ENCODE data around the gene NT5DC1. TPM values are rescaled to one million over a fixed set of nuclear protein-coding genes. Genes with fewer than 3 reads are reported as not detected.

Gene NT5DC1
- 44.1 and 50.4 TPM in 2 replicates for total RNA-seq

DNA sequence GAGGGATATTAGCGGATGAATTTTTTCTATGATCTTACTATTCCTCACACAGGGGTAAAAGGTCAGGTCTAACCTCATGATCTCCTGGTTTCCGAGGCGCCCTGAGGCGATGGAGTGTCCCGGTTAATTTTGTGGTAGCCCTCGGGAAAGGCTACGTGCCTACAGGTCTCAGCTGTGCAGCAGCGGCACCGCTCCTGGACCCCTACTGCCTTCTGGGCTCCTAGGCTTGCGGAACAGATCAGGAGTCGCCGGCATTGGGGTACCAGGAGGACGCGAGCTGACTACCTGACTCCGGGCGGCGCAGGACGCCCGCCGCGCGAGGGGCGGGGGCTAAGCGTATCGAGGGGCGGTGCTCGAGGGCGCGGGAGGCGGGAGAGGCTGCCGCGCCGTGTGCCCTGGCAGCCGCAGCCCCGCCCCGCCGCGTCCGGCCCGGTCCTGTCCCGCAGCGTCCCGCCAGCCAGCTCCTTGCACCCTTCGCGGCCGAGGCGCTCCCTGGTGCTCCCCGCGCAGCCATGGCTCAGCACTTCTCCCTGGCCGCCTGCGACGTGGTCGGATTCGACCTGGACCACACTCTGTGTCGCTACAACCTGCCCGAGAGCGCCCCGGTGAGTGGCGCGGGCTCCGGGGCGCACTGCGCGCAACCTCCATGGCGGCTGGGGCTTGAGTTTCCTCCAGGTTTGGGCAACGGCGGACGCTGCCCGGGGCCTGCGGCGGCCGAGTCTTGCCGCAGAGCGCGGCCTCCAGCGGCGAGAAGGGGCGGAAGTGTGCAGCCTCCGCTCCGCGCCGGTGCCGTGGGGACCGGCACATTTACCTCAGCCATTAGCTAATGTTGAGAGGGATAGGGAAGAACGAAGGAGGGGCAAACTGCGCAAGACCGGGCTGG, at the start of gene NT5DC1:
NT5DC1 (plus strand) TSS at position 435 of the 883 bp plus-strand sequence; CDS start at position 513, 78 bp downstream.
- Mint-ChIP-seq H3K4me1 (ENCODE audit: low read depth) (peaks cover 55% of the 10 kb centered on the region), H3K9me3 (peaks cover 12% of the 10 kb centered on the region), H3K27me3 (ENCODE audit: low read depth) (no peaks in the 10 kb centered on the region), H3K27ac (peak within 1 kb of the TSS; percentile 89), H3K4me3 (ENCODE audit: low read depth) (peak within 1 kb of the TSS; percentile 89), H3K36me3 (ENCODE audit: low read depth) (peaks cover 34% of the 10 kb centered on the region)
- DNase-seq (ENCODE audit: low spot score) = peak; percentile 83
- intact Hi-C loops (cut with micrococcal nuclease) = loop anchor here (1.0 to 5.0 kb wide), 4 partner anchors 10 to 470 kb away; partner anchors contain the start of genes RWDD1 and TSPYL4

DNA sequence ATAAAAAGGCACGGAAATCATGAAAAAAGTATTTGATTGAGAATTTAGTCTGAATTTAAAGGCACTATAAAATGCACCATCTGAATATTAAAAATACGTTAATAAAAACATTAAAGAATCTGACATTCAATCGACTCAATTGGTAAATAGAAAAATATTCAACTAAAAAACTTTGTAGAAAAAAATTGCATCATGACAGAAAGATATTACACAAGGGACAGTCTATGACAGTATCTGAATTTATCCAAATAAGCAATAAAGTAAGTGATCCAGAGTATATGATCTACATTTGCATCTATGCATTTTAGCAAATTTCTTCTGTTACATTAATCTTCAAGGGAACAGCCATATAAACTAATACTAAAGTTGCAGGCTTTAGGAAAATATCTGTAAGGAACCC, 49.4 kb upstream of the NT5DC1 start:
- no peak overlapping the region for H3K4me3 Mint-ChIP-seq (ENCODE audit: low read depth)
- H3K36me3 Mint-ChIP-seq (ENCODE audit: low read depth) = no peaks in the 10 kb centered on the region
- peaks cover 19% of the 10 kb centered on the region for H3K27me3 Mint-ChIP-seq (ENCODE audit: low read depth)
- DNase-seq (ENCODE audit: low spot score) = no peak
- no peak overlapping the region for H3K27ac Mint-ChIP-seq
- intact Hi-C loops (cut with micrococcal nuclease) = no loop called here
- H3K9me3 Mint-ChIP-seq = no peaks in the 10 kb centered on the region
- H3K4me1 Mint-ChIP-seq (ENCODE audit: low read depth) = no peaks in the 10 kb centered on the region

DNA sequence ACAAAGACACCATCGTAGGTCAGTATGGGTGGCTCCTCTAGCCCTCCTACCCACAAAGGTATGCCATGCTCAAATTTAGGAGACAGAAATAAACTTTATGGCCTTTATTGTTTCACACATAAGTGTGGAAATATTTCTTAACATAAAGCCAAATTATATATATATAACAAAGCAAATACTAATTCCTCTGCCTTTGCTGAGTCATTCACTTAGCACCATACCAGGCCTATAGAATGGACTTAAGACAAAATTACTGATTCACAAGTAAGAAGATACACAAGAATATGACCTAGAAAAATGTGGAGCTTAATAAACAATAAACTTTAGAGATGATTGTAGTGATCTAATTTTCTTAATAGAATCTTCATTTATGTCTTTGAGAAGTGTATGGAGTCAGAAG, 45.1 kb upstream of the NT5DC1 start:
- Mint-ChIP-seq H3K36me3 (ENCODE audit: low read depth) (no peaks in the 10 kb centered on the region), H3K27ac (no peak overlapping the region), H3K9me3 (no peaks in the 10 kb centered on the region), H3K4me3 (ENCODE audit: low read depth) (no peak overlapping the region), H3K4me1 (ENCODE audit: low read depth) (no peaks in the 10 kb centered on the region), H3K27me3 (ENCODE audit: low read depth) (peaks cover 9% of the 10 kb centered on the region)
- intact Hi-C loops (cut with micrococcal nuclease) = no loop called here
- DNase-seq (ENCODE audit: low spot score) = no peak

DNA sequence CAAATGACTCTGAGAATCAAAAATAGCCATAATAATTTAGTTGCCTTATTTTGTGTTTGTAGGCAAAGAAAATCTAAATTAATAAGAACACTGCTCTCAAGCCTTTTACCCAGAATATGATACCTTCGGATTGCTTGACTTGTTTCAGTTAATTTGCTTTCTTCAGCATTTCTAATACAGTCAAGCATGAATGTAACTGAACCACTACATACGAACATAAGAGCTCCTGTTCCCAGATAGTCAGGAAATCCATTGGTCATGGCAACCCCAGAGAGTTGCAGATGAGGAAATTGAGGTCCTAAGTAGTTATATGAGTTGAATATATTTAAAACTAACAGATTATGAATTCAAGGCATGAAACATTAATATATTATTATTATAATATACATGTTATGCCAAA, 42.9 kb upstream of the NT5DC1 start:
- intact Hi-C loops (cut with micrococcal nuclease) = no loop called here
- no peaks in the 10 kb centered on the region for H3K36me3 Mint-ChIP-seq (ENCODE audit: low read depth)
- no peak overlapping the region for H3K4me3 Mint-ChIP-seq (ENCODE audit: low read depth)
- no peaks in the 10 kb centered on the region for H3K9me3 Mint-ChIP-seq
- H3K27ac Mint-ChIP-seq = no peak overlapping the region
- DNase-seq (ENCODE audit: low spot score) = no peak
- peaks cover 2% of the 10 kb centered on the region for H3K4me1 Mint-ChIP-seq (ENCODE audit: low read depth)
- H3K27me3 Mint-ChIP-seq (ENCODE audit: low read depth) = peaks cover 12% of the 10 kb centered on the region

DNA sequence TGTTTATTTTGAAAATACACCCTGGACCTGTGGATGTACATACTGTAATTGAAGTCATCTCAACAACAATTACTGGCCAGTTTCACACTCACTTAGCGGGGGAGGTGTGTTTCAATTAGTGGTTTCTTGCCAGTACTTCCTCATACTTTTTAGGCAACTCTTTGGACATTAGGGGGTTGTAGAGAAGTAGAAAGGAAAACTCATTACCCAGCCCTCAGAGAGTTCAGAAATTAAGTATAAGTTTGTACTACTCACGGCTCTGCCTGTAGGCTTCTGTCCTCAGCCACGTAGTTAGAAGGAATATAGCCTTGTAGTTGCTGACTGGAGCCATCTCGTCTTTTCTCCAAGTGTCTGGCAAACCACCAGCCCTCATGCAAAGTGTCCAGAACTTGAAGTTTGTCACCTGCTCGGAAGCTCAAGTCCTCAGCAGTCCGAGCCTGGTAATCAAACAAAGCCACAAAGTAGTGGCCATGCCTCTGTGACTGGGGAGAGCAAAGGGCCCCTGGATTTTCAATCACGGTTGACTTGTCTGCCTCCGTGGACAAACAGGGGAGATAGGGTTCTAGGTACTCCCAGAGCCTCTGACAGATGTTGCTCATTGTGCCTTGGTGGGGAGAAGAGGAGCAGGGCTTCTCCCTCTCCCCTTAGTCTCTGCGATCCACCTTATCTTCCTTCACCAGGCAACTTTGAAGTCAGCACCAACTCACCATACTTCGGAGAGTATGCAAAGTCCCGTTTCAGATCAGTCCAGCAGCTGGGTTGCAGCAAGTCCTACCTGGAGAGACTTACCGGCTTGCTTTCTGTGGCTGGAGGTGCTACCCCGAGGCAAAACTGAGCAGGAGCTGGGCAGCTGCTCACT, 40.7 kb upstream of the NT5DC1 start:
- no peaks in the 10 kb centered on the region for H3K9me3 Mint-ChIP-seq
- H3K27ac Mint-ChIP-seq = no peak overlapping the region
- no peak for DNase-seq (ENCODE audit: low spot score)
- H3K4me1 Mint-ChIP-seq (ENCODE audit: low read depth) = peaks cover 2% of the 10 kb centered on the region
- intact Hi-C loops (cut with micrococcal nuclease) = no loop called here
- H3K4me3 Mint-ChIP-seq (ENCODE audit: low read depth) = no peak overlapping the region
- peaks cover 18% of the 10 kb centered on the region for H3K27me3 Mint-ChIP-seq (ENCODE audit: low read depth)
- no peaks in the 10 kb centered on the region for H3K36me3 Mint-ChIP-seq (ENCODE audit: low read depth)

DNA sequence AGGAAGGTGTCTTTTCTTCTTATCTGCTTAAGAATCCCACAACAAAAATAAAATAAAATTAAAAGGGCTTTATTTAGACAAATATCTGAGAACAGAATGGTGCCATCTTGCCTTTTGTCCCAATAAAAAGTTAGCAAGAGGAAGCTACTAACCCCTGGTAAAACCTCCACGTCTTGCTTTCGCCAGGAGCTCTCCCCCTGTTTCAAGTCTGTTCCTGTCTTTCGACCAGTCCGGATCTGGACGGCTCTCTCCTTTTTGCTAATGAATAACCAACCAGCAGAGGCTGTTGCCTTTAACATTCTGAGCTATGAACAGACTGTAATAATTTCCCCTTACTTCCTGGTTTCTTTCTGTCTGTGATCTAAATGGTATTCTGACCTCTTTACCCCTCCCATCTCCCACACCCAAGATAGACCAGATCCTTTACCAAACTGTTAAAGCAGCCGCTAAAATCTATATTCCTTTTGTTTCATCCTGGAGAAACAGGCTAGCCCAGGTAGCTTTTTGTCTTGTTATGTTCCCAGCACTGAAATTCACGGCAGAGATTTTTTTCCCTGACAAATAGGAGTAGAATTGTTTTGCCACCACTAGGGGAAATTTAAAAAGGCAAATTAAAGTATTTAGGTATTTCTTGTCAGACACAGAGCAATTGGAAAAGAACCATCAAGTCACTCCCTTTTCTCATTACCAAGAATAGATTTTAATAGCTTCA, 39.9 kb upstream of the NT5DC1 start, which contains the start of gene FRK:
FRK (minus strand) TSS at position 320 of the 712 bp plus-strand sequence. CDS start 580 bp downstream, outside the sequence.
- peaks cover 2% of the 10 kb centered on the region for H3K4me1 Mint-ChIP-seq (ENCODE audit: low read depth)
- H3K4me3 Mint-ChIP-seq (ENCODE audit: low read depth) = no peak within 1 kb of the TSS
- no peaks in the 10 kb centered on the region for H3K36me3 Mint-ChIP-seq (ENCODE audit: low read depth)
- no peak for DNase-seq (ENCODE audit: low spot score)
- intact Hi-C loops (cut with micrococcal nuclease) = no loop called here
- no peaks in the 10 kb centered on the region for H3K9me3 Mint-ChIP-seq
- no peak within 1 kb of the TSS for H3K27ac Mint-ChIP-seq
- peaks cover 20% of the 10 kb centered on the region for H3K27me3 Mint-ChIP-seq (ENCODE audit: low read depth)

DNA sequence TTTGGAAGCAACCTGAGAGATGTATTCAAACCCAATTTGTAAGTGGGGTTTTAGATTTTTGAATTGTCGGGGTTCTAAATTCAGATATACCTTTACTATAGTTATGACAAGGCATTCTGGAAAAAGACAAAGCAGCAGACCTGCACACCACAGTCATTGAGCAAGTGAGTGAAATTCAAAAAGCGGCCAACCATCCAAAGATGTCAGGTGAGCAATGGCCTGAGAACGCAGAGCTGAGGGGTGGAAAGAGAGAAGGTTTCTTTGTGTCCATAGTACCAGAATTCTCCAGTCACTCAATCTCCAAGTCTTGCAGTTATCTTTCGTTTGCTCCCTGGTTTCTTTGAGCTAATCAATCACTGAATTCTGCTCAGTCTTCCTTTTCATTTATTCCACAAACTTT, 38.2 kb upstream of the NT5DC1 start:
- no peaks in the 10 kb centered on the region for H3K9me3 Mint-ChIP-seq
- H3K27me3 Mint-ChIP-seq (ENCODE audit: low read depth) = peaks cover 20% of the 10 kb centered on the region
- intact Hi-C loops (cut with micrococcal nuclease) = no loop called here
- DNase-seq (ENCODE audit: low spot score) = no peak
- peaks cover 2% of the 10 kb centered on the region for H3K4me1 Mint-ChIP-seq (ENCODE audit: low read depth)
- no peak overlapping the region for H3K27ac Mint-ChIP-seq
- no peak overlapping the region for H3K4me3 Mint-ChIP-seq (ENCODE audit: low read depth)
- H3K36me3 Mint-ChIP-seq (ENCODE audit: low read depth) = no peaks in the 10 kb centered on the region

DNA sequence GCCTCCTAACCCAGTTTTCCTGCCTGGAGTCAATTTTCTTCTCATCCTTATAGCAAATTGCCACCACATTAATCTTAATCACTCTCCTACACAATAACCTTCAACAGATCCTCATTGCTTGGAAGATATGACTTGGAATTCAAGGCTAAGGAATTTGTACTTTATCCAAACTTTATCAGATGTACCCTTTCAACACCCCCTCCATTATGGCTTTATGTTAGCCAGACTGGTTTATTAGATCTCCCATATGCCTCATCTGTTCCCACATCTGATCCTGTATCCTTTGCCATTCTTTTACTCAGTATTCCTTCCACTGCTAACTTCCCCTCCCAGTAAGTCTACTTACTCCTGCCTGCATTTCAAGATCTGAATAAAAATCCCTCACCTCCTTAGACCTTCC, 36.0 kb upstream of the NT5DC1 start:
- H3K36me3 Mint-ChIP-seq (ENCODE audit: low read depth) = no peaks in the 10 kb centered on the region
- H3K27ac Mint-ChIP-seq = no peak overlapping the region
- intact Hi-C loops (cut with micrococcal nuclease) = no loop called here
- peaks cover 18% of the 10 kb centered on the region for H3K27me3 Mint-ChIP-seq (ENCODE audit: low read depth)
- DNase-seq (ENCODE audit: low spot score) = no peak
- H3K4me3 Mint-ChIP-seq (ENCODE audit: low read depth) = no peak overlapping the region
- H3K4me1 Mint-ChIP-seq (ENCODE audit: low read depth) = peaks cover 2% of the 10 kb centered on the region
- H3K9me3 Mint-ChIP-seq = no peaks in the 10 kb centered on the region

DNA sequence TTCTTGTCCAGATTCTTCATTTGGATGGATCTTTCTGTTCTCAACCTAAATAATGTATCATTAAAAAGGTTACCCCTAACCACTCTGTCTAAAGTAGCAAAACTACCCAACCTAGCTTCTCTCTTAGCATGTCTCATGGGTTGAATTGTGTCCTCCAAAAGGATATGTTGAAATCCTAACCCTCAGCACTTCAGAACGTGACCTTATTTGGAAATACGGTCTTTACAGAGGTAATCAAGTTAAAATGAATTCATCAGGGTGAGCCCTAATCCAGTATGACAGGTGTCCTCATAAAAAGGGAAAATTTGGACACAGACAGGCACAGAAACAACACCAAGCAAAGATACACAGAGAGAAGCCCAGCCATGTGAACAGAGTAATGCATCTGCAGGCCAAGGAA, 33.9 kb upstream of the NT5DC1 start:
- Mint-ChIP-seq H3K4me3 (ENCODE audit: low read depth) (no peak overlapping the region), H3K9me3 (no peaks in the 10 kb centered on the region), H3K4me1 (ENCODE audit: low read depth) (no peaks in the 10 kb centered on the region), H3K27ac (no peak overlapping the region), H3K27me3 (ENCODE audit: low read depth) (peaks cover 10% of the 10 kb centered on the region), H3K36me3 (ENCODE audit: low read depth) (no peaks in the 10 kb centered on the region)
- DNase-seq (ENCODE audit: low spot score) = no peak
- intact Hi-C loops (cut with micrococcal nuclease) = no loop called here

DNA sequence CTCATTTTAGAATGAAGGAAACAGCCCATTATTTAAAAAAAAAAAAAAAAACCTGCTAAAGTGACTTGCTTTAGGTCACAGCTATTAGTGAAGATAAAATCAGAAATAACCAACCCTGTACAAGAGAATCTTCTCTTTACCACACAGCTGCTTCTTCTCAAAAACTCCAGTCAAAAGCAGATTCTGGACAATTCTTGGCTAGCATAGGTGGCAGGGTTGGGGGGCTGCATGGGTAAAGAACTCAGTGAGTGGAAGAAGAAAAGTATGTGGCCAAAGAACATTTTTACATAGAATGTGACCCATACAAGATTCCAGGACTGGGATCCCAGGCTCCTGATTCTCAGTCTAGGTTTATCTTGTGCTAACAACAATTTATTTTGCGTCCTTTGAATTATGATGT, 30.6 kb upstream of the NT5DC1 start:
- Mint-ChIP-seq H3K36me3 (ENCODE audit: low read depth) (no peaks in the 10 kb centered on the region), H3K4me1 (ENCODE audit: low read depth) (peaks cover 8% of the 10 kb centered on the region), H3K9me3 (no peaks in the 10 kb centered on the region), H3K27me3 (ENCODE audit: low read depth) (peaks cover 4% of the 10 kb centered on the region), H3K27ac (no peak overlapping the region), H3K4me3 (ENCODE audit: low read depth) (no peak overlapping the region)
- intact Hi-C loops (cut with micrococcal nuclease) = no loop called here
- DNase-seq (ENCODE audit: low spot score) = no peak

DNA sequence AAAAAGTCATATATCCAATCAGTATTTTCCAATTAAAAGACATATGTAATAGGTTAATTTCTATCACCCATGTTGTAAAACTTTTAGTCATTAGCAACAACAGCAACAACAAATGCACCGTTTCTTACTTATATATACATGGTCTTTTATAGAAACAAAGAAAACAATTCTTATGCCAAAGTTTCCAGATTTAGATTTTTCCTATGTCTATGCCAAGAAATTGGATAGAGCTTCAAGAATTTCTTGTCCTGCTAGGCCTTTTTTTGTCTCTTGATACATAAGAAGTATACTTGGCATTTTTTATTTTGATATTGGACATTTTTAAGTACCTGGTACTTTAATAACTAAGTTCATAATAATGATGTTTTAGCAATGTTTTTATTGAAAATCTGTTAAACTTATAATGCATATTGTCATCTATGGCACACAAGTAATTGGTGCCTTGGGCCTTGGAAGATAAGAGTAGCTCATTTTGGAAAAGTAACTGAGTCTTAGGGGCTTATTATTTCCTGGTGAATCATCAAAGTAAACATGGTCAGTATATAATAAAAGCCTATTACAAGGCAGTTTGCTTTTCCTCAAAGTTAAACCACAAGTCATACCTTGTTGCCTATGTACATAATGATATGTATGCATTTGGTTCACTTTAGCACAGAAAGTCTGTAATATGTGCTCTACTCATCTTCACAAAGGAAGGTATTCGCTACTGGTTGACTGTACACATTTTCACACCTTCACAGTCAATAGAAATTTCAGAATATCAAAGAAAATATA, 29.9 kb upstream of the NT5DC1 start:
- H3K27ac Mint-ChIP-seq = no peak overlapping the region
- H3K27me3 Mint-ChIP-seq (ENCODE audit: low read depth) = peaks cover 4% of the 10 kb centered on the region
- H3K9me3 Mint-ChIP-seq = no peaks in the 10 kb centered on the region
- no peaks in the 10 kb centered on the region for H3K36me3 Mint-ChIP-seq (ENCODE audit: low read depth)
- peaks cover 8% of the 10 kb centered on the region for H3K4me1 Mint-ChIP-seq (ENCODE audit: low read depth)
- intact Hi-C loops (cut with micrococcal nuclease) = no loop called here
- H3K4me3 Mint-ChIP-seq (ENCODE audit: low read depth) = no peak overlapping the region
- DNase-seq (ENCODE audit: low spot score) = no peak

DNA sequence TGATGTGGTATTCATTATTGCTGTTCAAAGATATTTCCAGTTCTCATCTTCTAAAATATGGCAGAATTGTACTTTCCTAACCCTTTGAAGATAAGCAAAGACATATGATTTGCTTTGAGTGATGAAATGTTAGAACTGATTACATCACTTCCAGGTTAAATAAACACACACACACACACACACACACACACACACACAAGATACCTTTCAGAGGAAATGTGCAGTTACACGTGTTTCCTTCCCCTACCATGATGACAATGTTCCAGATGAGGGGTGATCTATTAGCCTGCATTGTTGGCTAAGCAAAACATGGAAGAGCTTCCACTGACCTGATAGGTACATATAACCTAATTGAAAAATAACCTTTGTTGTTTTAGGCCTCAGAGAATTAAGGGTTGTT, 28.3 kb upstream of the NT5DC1 start:
- Mint-ChIP-seq H3K9me3 (no peaks in the 10 kb centered on the region), H3K27ac (no peak overlapping the region), H3K27me3 (ENCODE audit: low read depth) (peaks cover 13% of the 10 kb centered on the region), H3K36me3 (ENCODE audit: low read depth) (no peaks in the 10 kb centered on the region), H3K4me1 (ENCODE audit: low read depth) (peaks cover 8% of the 10 kb centered on the region), H3K4me3 (ENCODE audit: low read depth) (no peak overlapping the region)
- no peak for DNase-seq (ENCODE audit: low spot score)
- intact Hi-C loops (cut with micrococcal nuclease) = no loop called here
